Effector memory CD4-positive, alpha-beta T cell (primary cell): Measurements from ENCODE around the gene SNRPD2.
A peak's percentile ranks its signal among the peaks of the same experiment; 100 is the strongest.

Experiments
- DNase-seq, 3 donors: peaks; one replicate each; pipeline ENCODE4 v3.0.0-alpha.2; 2020
- H3K27ac ChIP-seq: 2 replicates; pipeline ENCODE4 v1.7.0; 2013; ENCODE audit warnings: mild to moderate bottlenecking, low read length, moderate library complexity; ENCODE audit not compliant: insufficient read depth, poor library complexity, severe bottlenecking
- H3K27me3 ChIP-seq: replicated peaks from 2 replicates; pipeline ENCODE4 v1.7.0; 2013; ENCODE audit warnings: mild to moderate bottlenecking, low read length; ENCODE audit not compliant: insufficient read depth, control insufficient read depth, poor library complexity, severe bottlenecking
- H3K36me3 ChIP-seq: 2 replicates; pipeline ENCODE4 v1.7.0; 2013; ENCODE audit warnings: mild to moderate bottlenecking, low read length, moderate library complexity; ENCODE audit not compliant: control insufficient read depth, insufficient read depth
- H3K4me1 ChIP-seq: 2 replicates; pipeline ENCODE4 v1.7.0; 2013; ENCODE audit warnings: low read length, mild to moderate bottlenecking; ENCODE audit not compliant: control insufficient read depth, insufficient read depth, poor library complexity, severe bottlenecking
- H3K4me3 ChIP-seq: 2 replicates; pipeline ENCODE4 v1.7.0; 2013; ENCODE audit warnings: low read length, low read depth, mild to moderate bottlenecking; ENCODE audit not compliant: insufficient read depth, poor library complexity, severe bottlenecking
- H3K9me3 ChIP-seq: 2 replicates; pipeline ENCODE4 v1.7.0; 2013; ENCODE audit warnings: mild to moderate bottlenecking, low read length, moderate library complexity; ENCODE audit not compliant: control insufficient read depth

SNRPD2 gene

GRCh38 chr19:45717131-45717982 lies 25.6 kb upstream of the SNRPD2 start:
- no peaks in the 10 kb centered on the region for H3K27me3 ChIP-seq
- peak overlapping the region; percentile 83 for H3K4me3 ChIP-seq
- peaks cover 19% of the 10 kb centered on the region for H3K4me1 ChIP-seq
- no peaks in the 10 kb centered on the region for H3K9me3 ChIP-seq
- H3K27ac ChIP-seq, result peak overlapping the region; percentile 79
- peak; percentile 95 to 98 (median 97) for DNase-seq
- H3K36me3 ChIP-seq, result peaks cover 8% of the 10 kb centered on the region

GRCh38 chr19:45716359-45717130 lies 24.8 kb upstream of the SNRPD2 start:
- peaks cover 19% of the 10 kb centered on the region for H3K4me1 ChIP-seq
- no peaks in the 10 kb centered on the region for H3K27me3 ChIP-seq
- H3K27ac ChIP-seq, result peak overlapping the region; percentile 79
- peak overlapping the region; percentile 83 for H3K4me3 ChIP-seq
- H3K9me3 ChIP-seq, result no peaks in the 10 kb centered on the region
- no peak for DNase-seq
- peaks cover 17% of the 10 kb centered on the region for H3K36me3 ChIP-seq

- H3K4me3 ChIP-seq, result no peak overlapping the region
- H3K9me3 ChIP-seq, result no peaks in the 10 kb centered on the region
- H3K27ac ChIP-seq, result no peak overlapping the region
- H3K36me3 ChIP-seq, result peaks cover 23% of the 10 kb centered on the region
- no peak for DNase-seq
- H3K27me3 ChIP-seq, result no peaks in the 10 kb centered on the region
- peaks cover 19% of the 10 kb centered on the region for H3K4me1 ChIP-seq
These were observed 23.4 kb upstream of the SNRPD2 start for GRCh38 chr19:45715139-45715538.

- no peaks in the 10 kb centered on the region for H3K9me3 ChIP-seq
- no peak overlapping the region for H3K4me3 ChIP-seq
- DNase-seq, result no peak
- H3K27ac ChIP-seq, result no peak overlapping the region
- peaks cover 16% of the 10 kb centered on the region for H3K4me1 ChIP-seq
- H3K27me3 ChIP-seq, result no peaks in the 10 kb centered on the region
- peaks cover 23% of the 10 kb centered on the region for H3K36me3 ChIP-seq
These were observed 21.4 kb upstream of the SNRPD2 start for GRCh38 chr19:45713141-45713540.

GRCh38 chr19:45712699-45713067 lies 20.9 kb upstream of the SNRPD2 start:
- H3K27ac ChIP-seq, result no peak overlapping the region
- H3K27me3 ChIP-seq, result no peaks in the 10 kb centered on the region
- peaks cover 12% of the 10 kb centered on the region for H3K4me1 ChIP-seq
- peaks cover 23% of the 10 kb centered on the region for H3K36me3 ChIP-seq
- H3K4me3 ChIP-seq, result no peak overlapping the region
- DNase-seq, result no peak
- H3K9me3 ChIP-seq, result no peaks in the 10 kb centered on the region

GRCh38 chr19:45711851-45712698 lies 20.3 kb upstream of the SNRPD2 start:
- Histone ChIP-seq H3K27ac (no peak overlapping the region), H3K27me3 (no peaks in the 10 kb centered on the region), H3K4me1 (peaks cover 12% of the 10 kb centered on the region), H3K4me3 (no peak overlapping the region), H3K9me3 (no peaks in the 10 kb centered on the region), H3K36me3 (peaks cover 23% of the 10 kb centered on the region)
- no peak for DNase-seq

- Histone ChIP-seq H3K36me3 (peaks cover 23% of the 10 kb centered on the region), H3K27me3 (no peaks in the 10 kb centered on the region), H3K27ac (no peak overlapping the region), H3K4me3 (no peak overlapping the region), H3K9me3 (no peaks in the 10 kb centered on the region), H3K4me1 (peaks cover 3% of the 10 kb centered on the region)
- DNase-seq, result no peak
These were observed 18.8 kb upstream of the SNRPD2 start for GRCh38 chr19:45710356-45711130.

GRCh38 chr19:45705710-45706415 lies 14.1 kb upstream of the SNRPD2 start:
- no peak overlapping the region for H3K27ac ChIP-seq
- no peaks in the 10 kb centered on the region for H3K4me1 ChIP-seq
- no peaks in the 10 kb centered on the region for H3K9me3 ChIP-seq
- no peak overlapping the region for H3K4me3 ChIP-seq
- peaks cover 16% of the 10 kb centered on the region for H3K36me3 ChIP-seq
- DNase-seq, result no peak
- no peaks in the 10 kb centered on the region for H3K27me3 ChIP-seq

- Histone ChIP-seq H3K4me1 (no peaks in the 10 kb centered on the region), H3K4me3 (no peak overlapping the region), H3K27me3 (no peaks in the 10 kb centered on the region), H3K27ac (no peak overlapping the region), H3K9me3 (no peaks in the 10 kb centered on the region), H3K36me3 (peaks cover 12% of the 10 kb centered on the region)
- DNase-seq, result no peak
These were observed 13.4 kb upstream of the SNRPD2 start for GRCh38 chr19:45705115-45705514.
